HCT116 (cell line): ENCODE measurements around the gene TRERF1. TPM values are rescaled to one million over a fixed set of nuclear protein-coding genes. Genes with fewer than 3 reads are reported as not detected.

Source experiments
- ATAC-seq: fragments of 200-7000 bp; cut with Tn5 transposase; 2 replicates; pipeline ENCODE4 v1.9.1; 2020; ENCODE audit warnings: mild to moderate bottlenecking, moderate library complexity
- BruUV-seq: library from RNA; stranded (reverse); fragments of 400-500 nt; replicated peaks from 2 replicates; lab custom pipeline; 2021; lab: Mats Ljungman, UMichigan
- CTCF ChIA-PET: fragments of 300-600 bp; sonication (Branson Sonifier 250); formaldehyde crosslinking; loops from one replicate; lab custom pipeline; 2021; ENCODE audit warnings: antibody characterized with exemption; lab: Charles Lee
- POLR2A ChIA-PET: fragments of 300-600, 350-600 bp; sonication (Branson Sonifier 250); formaldehyde crosslinking; loops from one replicate; lab custom pipeline; 2021; ENCODE audit warnings: antibody characterized with exemption; lab: Charles Lee
- RAD21 ChIA-PET, 2 experiments: fragments of 300-600 bp; sonication (Branson Sonifier 250); formaldehyde crosslinking; loops; one replicate each; lab custom pipeline; 2023; ENCODE audit warnings: low total read pairs in 2 of 2; ENCODE audit not compliant: uncharacterized antibody in 2 of 2, unreplicated experiment in 2 of 2, low non-redundant PET in 1 of 2; lab: Charles Lee
- DNase-seq: peaks from one replicate; pipeline ENCODE4 v3.0.0-alpha.2; 2010; ENCODE audit warnings: low read depth, low spot score
- H2AFZ ChIP-seq: fragments of 200-600 bp; shearing (Covaris generic), sonication (generic); 2 replicates; pipeline ENCODE4 v1.6.1; 2017; ENCODE audit warnings: low read depth, mixed run types, mixed read lengths, antibody characterized with exemption, low read length; ENCODE audit not compliant: poor library complexity, severe bottlenecking
- H3K27ac ChIP-seq: 2 replicates; pipeline ENCODE4 v1.5.1; 2012; ENCODE audit warnings: low read depth, low read length
- H3K27me3 ChIP-seq: fragments of 200-600 bp; sonication (generic); 2 replicates; pipeline ENCODE4 v1.6.1; 2016; ENCODE audit warnings: mixed run types, low read length, mixed read lengths; ENCODE audit not compliant: insufficient read depth
- H3K36me3 ChIP-seq, 2 experiments: fragments of 200-500 bp in 1 of 2; fragments of 200-600 bp in 1 of 2; sonication (Bioruptor generic) in 1 of 2; sonication (generic) in 1 of 2; 2 replicates each; pipeline versions ENCODE4 v1.5.1 to v1.6.1; 2014 to 2016; ENCODE audit warnings: low read length in 2 of 2, inconsistent platforms in 1 of 2, mixed read lengths in 1 of 2, mixed run types in 1 of 2; ENCODE audit not compliant: insufficient read depth in 2 of 2, control insufficient read depth in 1 of 2
- H3K4me1 ChIP-seq, 2 experiments: fragments of 200-600 bp in 1 of 2; sonication (generic) in 1 of 2; 2 replicates each; pipeline versions ENCODE4 v1.5.1 to v1.6.1; 2012 to 2017; ENCODE audit warnings: low read length in 2 of 2, inconsistent platforms in 1 of 2, mild to moderate bottlenecking in 1 of 2, mixed read lengths in 1 of 2, mixed run types in 1 of 2, moderate library complexity in 1 of 2; ENCODE audit not compliant: insufficient read depth in 2 of 2, control insufficient read depth in 1 of 2
- H3K4me2 ChIP-seq: fragments of 200-600 bp; sonication (generic); 2 replicates; pipeline ENCODE4 v1.6.1; 2017; ENCODE audit warnings: mixed run types, low read length, mixed read lengths
- H3K4me3 ChIP-seq, 2 experiments: fragments of 200-600 bp in 1 of 2; sonication (generic) in 1 of 2; replicated peaks in 1 of 2; 2 replicates each; pipeline ENCODE4 v1.5.1; 2011 to 2016; ENCODE audit warnings: low read length in 2 of 2, control low read depth in 1 of 2, low read depth in 1 of 2, mild to moderate bottlenecking in 1 of 2, mixed read lengths in 1 of 2, mixed run types in 1 of 2
- H3K79me2 ChIP-seq: fragments of 200-600 bp; sonication (generic); 2 replicates; pipeline ENCODE4 v1.6.1; 2017; ENCODE audit warnings: mild to moderate bottlenecking, mixed run types, low read length, moderate library complexity, mixed read lengths; ENCODE audit not compliant: insufficient read depth
- H3K9ac ChIP-seq: fragments of 200-600 bp; sonication (generic); 2 replicates; pipeline ENCODE4 v1.6.1; 2016; ENCODE audit warnings: low read length, mixed read lengths
- H3K9me2 ChIP-seq: fragments of 200-600 bp; sonication (generic), shearing (Covaris generic); 2 replicates; pipeline ENCODE4 v1.6.1; 2017; ENCODE audit warnings: mixed run types, mild to moderate bottlenecking, moderate library complexity; ENCODE audit not compliant: insufficient read depth
- H3K9me3 ChIP-seq, 2 experiments: fragments of 200-500 bp in 1 of 2; fragments of 200-600 bp in 1 of 2; sonication (Bioruptor generic) in 1 of 2; sonication (generic) in 1 of 2; 2 replicates each; pipeline ENCODE4 v1.6.1; 2014 to 2017; ENCODE audit warnings: low read length in 2 of 2, mixed read lengths in 2 of 2, inconsistent platforms in 1 of 2, low read depth in 1 of 2, mild to moderate bottlenecking in 1 of 2, mixed run types in 1 of 2, moderate library complexity in 1 of 2; ENCODE audit not compliant: control insufficient read depth in 1 of 2, insufficient read depth in 1 of 2
- H4K20me1 ChIP-seq: fragments of 200-600 bp; sonication (generic), shearing (Covaris generic); 2 replicates; pipeline ENCODE4 v1.6.1; 2017; ENCODE audit warnings: mixed run types, mild to moderate bottlenecking, moderate library complexity; ENCODE audit not compliant: insufficient read depth
- CEBPB ChIP-seq: IDR thresholded peaks from 2 replicates; pipeline ENCODE4 v1.6.1; 2012; ENCODE audit warnings: low read depth
- ELF1 ChIP-seq: IDR thresholded peaks from 2 replicates; pipeline ENCODE4 v1.6.1; 2012; ENCODE audit warnings: low read depth, borderline replicate concordance
- EZH2 ChIP-seq: fragments of 200-600 bp; sonication (generic); IDR thresholded peaks from 2 replicates; pipeline ENCODE4 v1.6.1; 2017; ENCODE audit warnings: antibody characterized with exemption, mixed run types
- EZH2phosphoT487 ChIP-seq: fragments of 200-600 bp; IDR thresholded peaks from 2 replicates; pipeline ENCODE4 v1.6.1; 2018; ENCODE audit warnings: antibody characterized with exemption, borderline replicate concordance
- FOSL1 ChIP-seq: IDR thresholded peaks from 2 replicates; pipeline ENCODE4 v1.6.1; 2012; ENCODE audit warnings: low read depth
- RAD21 ChIP-seq: IDR thresholded peaks from 2 replicates; pipeline ENCODE4 v1.6.1; 2012; ENCODE audit warnings: low read depth, mild to moderate bottlenecking
- ZFX ChIP-seq: fragments of 450-650 bp; IDR thresholded peaks from 2 replicates; pipeline ENCODE4 v1.6.1; 2017
- intact Hi-C: fragments of 100-400 bp; cut with micrococcal nuclease; formaldehyde crosslinking; loops from 2 replicates; pipeline ENCODE4 v1.10.0; 2022
- total RNA-seq: library from RNA; stranded (reverse); gene quantifications from one replicate; pipeline ENCODE4 v1.2.1, GENCODE V29; 2021; ENCODE audit not compliant: unreplicated experiment
- TF ChIP-seq, protein P1 (sequence below): IDR thresholded peaks from 2 replicates; pipeline ENCODE4 v1.6.1; 2012
- TF ChIP-seq, protein P2 (sequence below): IDR thresholded peaks from 2 replicates; pipeline ENCODE4 v1.6.1; 2012
- TF ChIP-seq, protein P3 (sequence below): IDR thresholded peaks from 2 replicates; pipeline ENCODE4 v1.6.1; 2012; ENCODE audit warnings: low read depth

TRERF1 gene
- total RNA-seq, 1 experiment from 2014 or later = 12.4 TPM

DNA sequence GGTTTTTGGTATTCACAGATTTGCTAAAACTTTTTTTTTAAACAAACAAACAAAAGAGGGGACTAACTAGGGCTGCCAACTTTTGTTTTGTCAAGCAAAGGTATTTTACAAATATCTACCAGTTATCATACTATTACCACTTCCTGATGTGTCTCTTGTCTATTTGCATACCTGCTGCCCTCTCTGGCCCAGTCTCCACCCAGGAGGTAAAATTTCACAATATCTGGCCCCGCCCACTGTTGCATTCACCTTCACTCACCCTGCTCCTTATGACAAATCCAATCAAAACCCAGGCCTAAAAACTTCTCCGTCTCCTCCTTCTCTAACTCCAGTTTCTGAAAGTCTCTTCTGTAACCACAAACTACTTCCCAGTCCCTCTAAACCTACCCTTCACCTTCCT lies 82.2 kb downstream of the TRERF1 start:
- Histone ChIP-seq H3K4me1 (peaks cover 12 to 34% of the 10 kb centered on the region in 2 experiments; a peak in 3 of 4 replicates), H2AFZ (no peak overlapping the region), H3K36me3 (no peaks in the 10 kb centered on the region), H3K27ac (no peak overlapping the region), H3K9me2 (no peaks in the 10 kb centered on the region), H3K27me3 (no peaks in the 10 kb centered on the region), H3K9ac (no peak overlapping the region), H3K4me2 (peak overlapping the region; percentile 5; the same call in 1 of the 2 replicates), H3K9me3 (no peaks in the 10 kb centered on the region), H3K4me3 (no peak overlapping the region), H4K20me1 (no peaks in the 10 kb centered on the region), H3K79me2 (no peaks in the 10 kb centered on the region)
- TF ChIP-seq CEBPB = peak; percentile 89
- no peak for TF ChIP-seq RAD21
- ATAC-seq (peak; percentile 80), DNase-seq (no peak)
- intact Hi-C loops = no loop called here
- ChIA-PET POLR2A (no interaction called here), RAD21 (no interaction called here), CTCF (no interaction called here)
- no TSS peak for BruUV-seq

DNA sequence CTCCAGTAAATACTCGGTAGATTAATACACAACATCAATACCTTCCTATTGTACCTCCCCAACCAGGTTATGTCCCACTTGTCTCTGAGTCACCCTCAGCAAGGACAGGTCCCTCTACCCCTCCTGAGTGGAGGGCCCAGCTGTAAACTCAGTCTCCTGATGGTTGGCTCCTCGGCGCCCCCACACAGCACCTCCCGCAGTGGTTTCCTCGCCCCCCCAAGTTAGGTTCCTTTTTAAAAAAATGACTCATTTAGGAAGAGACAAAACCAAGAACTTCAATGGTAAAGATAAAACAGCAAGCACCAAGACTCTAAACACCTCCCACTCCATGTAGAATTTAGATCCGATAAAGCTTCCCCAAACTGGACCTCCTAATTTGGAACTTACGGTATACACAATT lies 83.5 kb downstream of the TRERF1 start:
- TF ChIP-seq, protein P1, sequence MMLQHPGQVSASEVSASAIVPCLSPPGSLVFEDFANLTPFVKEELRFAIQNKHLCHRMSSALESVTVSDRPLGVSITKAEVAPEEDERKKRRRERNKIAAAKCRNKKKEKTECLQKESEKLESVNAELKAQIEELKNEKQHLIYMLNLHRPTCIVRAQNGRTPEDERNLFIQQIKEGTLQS = no peak
- no peak for TF ChIP-seq ZFX
- TF ChIP-seq, protein P2, sequence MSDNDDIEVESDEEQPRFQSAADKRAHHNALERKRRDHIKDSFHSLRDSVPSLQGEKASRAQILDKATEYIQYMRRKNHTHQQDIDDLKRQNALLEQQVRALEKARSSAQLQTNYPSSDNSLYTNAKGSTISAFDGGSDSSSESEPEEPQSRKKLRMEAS = no peak
- no peak for TF ChIP-seq ELF1
- no peak for TF ChIP-seq EZH2
- TF ChIP-seq, protein P3, sequence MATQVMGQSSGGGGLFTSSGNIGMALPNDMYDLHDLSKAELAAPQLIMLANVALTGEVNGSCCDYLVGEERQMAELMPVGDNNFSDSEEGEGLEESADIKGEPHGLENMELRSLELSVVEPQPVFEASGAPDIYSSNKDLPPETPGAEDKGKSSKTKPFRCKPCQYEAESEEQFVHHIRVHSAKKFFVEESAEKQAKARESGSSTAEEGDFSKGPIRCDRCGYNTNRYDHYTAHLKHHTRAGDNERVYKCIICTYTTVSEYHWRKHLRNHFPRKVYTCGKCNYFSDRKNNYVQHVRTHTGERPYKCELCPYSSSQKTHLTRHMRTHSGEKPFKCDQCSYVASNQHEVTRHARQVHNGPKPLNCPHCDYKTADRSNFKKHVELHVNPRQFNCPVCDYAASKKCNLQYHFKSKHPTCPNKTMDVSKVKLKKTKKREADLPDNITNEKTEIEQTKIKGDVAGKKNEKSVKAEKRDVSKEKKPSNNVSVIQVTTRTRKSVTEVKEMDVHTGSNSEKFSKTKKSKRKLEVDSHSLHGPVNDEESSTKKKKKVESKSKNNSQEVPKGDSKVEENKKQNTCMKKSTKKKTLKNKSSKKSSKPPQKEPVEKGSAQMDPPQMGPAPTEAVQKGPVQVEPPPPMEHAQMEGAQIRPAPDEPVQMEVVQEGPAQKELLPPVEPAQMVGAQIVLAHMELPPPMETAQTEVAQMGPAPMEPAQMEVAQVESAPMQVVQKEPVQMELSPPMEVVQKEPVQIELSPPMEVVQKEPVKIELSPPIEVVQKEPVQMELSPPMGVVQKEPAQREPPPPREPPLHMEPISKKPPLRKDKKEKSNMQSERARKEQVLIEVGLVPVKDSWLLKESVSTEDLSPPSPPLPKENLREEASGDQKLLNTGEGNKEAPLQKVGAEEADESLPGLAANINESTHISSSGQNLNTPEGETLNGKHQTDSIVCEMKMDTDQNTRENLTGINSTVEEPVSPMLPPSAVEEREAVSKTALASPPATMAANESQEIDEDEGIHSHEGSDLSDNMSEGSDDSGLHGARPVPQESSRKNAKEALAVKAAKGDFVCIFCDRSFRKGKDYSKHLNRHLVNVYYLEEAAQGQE = no peak
- no peak for TF ChIP-seq EZH2phosphoT487
- no peak for TF ChIP-seq FOSL1
- TF ChIP-seq CEBPB = no peak
- TF ChIP-seq, all 23 proteins: peak for 0
- ATAC-seq = no peak

More for the DNA sequence above, 83.5 kb downstream of the TRERF1 start:
- CTCF ChIA-PET = no interaction called here
- no peak overlapping the region for H3K4me3 ChIP-seq
- no peaks in the 10 kb centered on the region for H3K9me2 ChIP-seq
- no peak overlapping the region for H3K27ac ChIP-seq
- H3K79me2 ChIP-seq = no peaks in the 10 kb centered on the region
- H4K20me1 ChIP-seq = no peaks in the 10 kb centered on the region
- H3K4me1 ChIP-seq = peaks cover 12 to 35% of the 10 kb centered on the region in 2 experiments; a peak in 3 of 4 replicates
- intact Hi-C loops = no loop called here
- RAD21 ChIA-PET = no interaction called here
- BruUV-seq = no TSS peak
- no peak for DNase-seq
- H3K9ac ChIP-seq = no peak overlapping the region
- H3K9me3 ChIP-seq = no peaks in the 10 kb centered on the region
- H3K4me2 ChIP-seq = no peak overlapping the region
- POLR2A ChIA-PET = no interaction called here
- no peak overlapping the region for H2AFZ ChIP-seq
- no peaks in the 10 kb centered on the region for H3K27me3 ChIP-seq
- no peaks in the 10 kb centered on the region for H3K36me3 ChIP-seq
